K562 (cell line): ENCODE measurements around the gene FBXO8. TPM values are rescaled to one million over a fixed set of nuclear protein-coding genes. Genes with fewer than 3 reads are reported as not detected.

Experiments
- ATAC-seq: fragments of 200-7000 bp; cut with Tn5 transposase; 3 replicates; pipeline ENCODE4 v1.9.1; 2020; ENCODE audit warnings: moderate library complexity
- BruUV-seq: library from RNA; stranded (reverse); fragments of 400-500 nt; replicated peaks from 2 replicates; lab custom pipeline; 2021; lab: Mats Ljungman, UMichigan
- CTCF ChIA-PET: fragments of 300-600 bp; formaldehyde crosslinking; extraction: SDS; loops from one replicate; lab custom pipeline; 2021; ENCODE audit warnings: low intra/inter-chr PET ratio; lab: Yijun Ruan, JAX
- POLR2A ChIA-PET: fragments of 300-600, 350-650 bp; sonication (Branson Sonifier 250); formaldehyde crosslinking; extraction: SDS; loops from one replicate; lab custom pipeline; 2021; ENCODE audit warnings: antibody characterized with exemption, inconsistent platforms; lab: Yijun Ruan, JAX
- DNase-seq, 4 experiments: peaks; one replicate each; pipeline versions ENCODE4 v3.0.0 to v3.0.0-alpha.2; 2011 to 2018; ENCODE audit warnings: low spot score in 3 of 4, mixed read lengths in 3 of 4; ENCODE audit errors: extremely low read depth in 1 of 4
- FAIRE-seq: peaks from 2 replicates; lab custom pipeline; 2011; peaks lifted over from hg19 to GRCh38; lab: Jason Lieb, UNC
- H2AFZ ChIP-seq: 2 replicates; pipeline ENCODE4 v1.6.0; 2011; ENCODE audit warnings: low read depth, low read length, control low read depth, inconsistent platforms
- H3K27ac ChIP-seq: fragments of 200-600 bp; 3 replicates; pipeline ENCODE4 v1.8.0; 2011; ENCODE audit warnings: low read depth, mild to moderate bottlenecking, control low read depth, inconsistent platforms, low read length, moderate library complexity, mixed read lengths; ENCODE audit errors: extremely low read depth
- H3K27me3 ChIP-seq, 2 experiments: fragments of 300-600 bp in 1 of 2; 2 replicates in 1 of 2; 3 replicates in 1 of 2; pipeline versions ENCODE4 v1.6.0 to v1.8.0; 2011; ENCODE audit warnings: inconsistent platforms in 2 of 2, low read length in 2 of 2, mild to moderate bottlenecking in 1 of 2, mixed read lengths in 1 of 2, moderate library complexity in 1 of 2; ENCODE audit not compliant: control insufficient read depth in 2 of 2, insufficient read depth in 2 of 2
- H3K36me3 ChIP-seq: fragments of 300-600 bp; 3 replicates; pipeline ENCODE4 v1.8.0; 2011; ENCODE audit warnings: mild to moderate bottlenecking, low read length, inconsistent platforms; ENCODE audit not compliant: control insufficient read depth, insufficient read depth
- H3K4me1 ChIP-seq, 2 experiments: fragments of 200-600 bp in 1 of 2; replicated peaks in 1 of 2; 2 replicates in 1 of 2; 3 replicates in 1 of 2; pipeline versions ENCODE4 v1.5.1 to v1.8.0; 2011; ENCODE audit warnings: inconsistent platforms in 2 of 2, low read length in 2 of 2, mild to moderate bottlenecking in 1 of 2, mixed read lengths in 1 of 2, moderate library complexity in 1 of 2; ENCODE audit not compliant: control insufficient read depth in 2 of 2, insufficient read depth in 2 of 2
- H3K4me2 ChIP-seq: 2 replicates; pipeline ENCODE4 v1.6.1; 2011; ENCODE audit warnings: low read length, control low read depth, inconsistent platforms, mixed read lengths; ENCODE audit not compliant: insufficient read depth
- H3K4me3 ChIP-seq: fragments of 200-600 bp; sonication (generic), shearing (Covaris generic); 2 replicates; pipeline ENCODE4 v1.5.1; 2016; ENCODE audit warnings: control low read depth, inconsistent platforms
- H3K79me2 ChIP-seq: fragments of 200-600 bp; 3 replicates; pipeline ENCODE4 v1.8.0; 2011; ENCODE audit warnings: low read length, inconsistent platforms; ENCODE audit not compliant: control insufficient read depth, insufficient read depth
- H3K9ac ChIP-seq, 2 experiments: 2 replicates each; pipeline versions ENCODE4 v1.6.0 to v1.6.1; 2011; ENCODE audit warnings: low read depth in 2 of 2, low read length in 2 of 2, control low read depth in 1 of 2, inconsistent platforms in 1 of 2, mild to moderate bottlenecking in 1 of 2, mixed read lengths in 1 of 2; ENCODE audit not compliant: insufficient read depth in 1 of 2
- H3K9me1 ChIP-seq: one replicate; pipeline ENCODE4 v1.6.0; 2011; ENCODE audit warnings: inconsistent platforms, mild to moderate bottlenecking, low read length, moderate library complexity; ENCODE audit not compliant: control insufficient read depth, insufficient read depth
- H3K9me3 ChIP-seq: replicated peaks from 2 replicates; pipeline ENCODE4 v1.5.1; 2011; ENCODE audit warnings: low read depth, low read length, inconsistent platforms; ENCODE audit not compliant: control insufficient read depth, insufficient read depth
- H4K20me1 ChIP-seq: replicated peaks from 2 replicates; pipeline ENCODE4 v1.6.1; 2011; ENCODE audit warnings: low read length, inconsistent platforms, mixed read lengths; ENCODE audit not compliant: control insufficient read depth, insufficient read depth
- BRCA1 ChIP-seq, 2 experiments: fragments of 450-650 bp in 1 of 2; sonication (generic) in 1 of 2; formaldehyde crosslinking in 1 of 2; IDR thresholded peaks; 2 replicates each; pipeline versions ENCODE4 v1.5.0 to v1.6.1; 2017 to 2020; ENCODE audit warnings: mild to moderate bottlenecking in 1 of 2, missing genetic modification reagents in 1 of 2
- EP300 ChIP-seq: IDR thresholded peaks from 2 replicates; pipeline ENCODE4 v1.6.1; 2012; ENCODE audit warnings: low read length, improper control_type of control experiment
- ETV6 ChIP-seq, 3 experiments: fragments of 150-350 bp in 1 of 3; sonication (generic) in 1 of 3; formaldehyde crosslinking in 1 of 3; IDR thresholded peaks; 2 replicates each; pipeline versions ENCODE4 v1.6.1 to v1.8.0; 2014 to 2022; ENCODE audit warnings: borderline replicate concordance in 2 of 3, low read depth in 2 of 3, antibody characterized with exemption in 1 of 3, low read length in 1 of 3, mild to moderate bottlenecking in 1 of 3, missing genetic modification reagents in 1 of 3
- GABPA ChIP-seq: fragments of 200-800 bp; sonication (Bioruptor generic); conservative IDR thresholded peaks from 2 replicates; pipeline ENCODE4 v1.6.1; 2016; ENCODE audit warnings: low read depth, missing genetic modification characterization, missing compliant biosample characterization
- HDAC1 ChIP-seq, 2 experiments: fragments of 450-650 bp; IDR thresholded peaks; 2 replicates each; pipeline ENCODE4 v1.6.1; 2016 to 2017; ENCODE audit warnings: inconsistent platforms in 1 of 2, mild to moderate bottlenecking in 1 of 2, moderate library complexity in 1 of 2
- HOXB6 ChIP-seq: fragments of 250-450 bp; sonication (Bioruptor Pico); IDR thresholded peaks from 2 replicates; pipeline ENCODE4 v1.5.1; 2022; ENCODE audit warnings: mild to moderate bottlenecking, borderline replicate concordance
- NFYB ChIP-seq: IDR thresholded peaks from 2 replicates; pipeline ENCODE4 v1.6.1; 2011; ENCODE audit warnings: mild to moderate bottlenecking, moderate library complexity; ENCODE audit not compliant: insufficient read length; ENCODE audit errors: extremely low read depth
- NRF1 ChIP-seq, 2 experiments: fragments of 450-650 bp; IDR thresholded peaks in 1 of 2; conservative IDR thresholded peaks in 1 of 2; 2 replicates each; pipeline ENCODE4 v1.6.1; 2014; ENCODE audit warnings: mild to moderate bottlenecking in 2 of 2
- PHF8 ChIP-seq: fragments of 200-600 bp; sonication (generic); IDR thresholded peaks from 2 replicates; pipeline ENCODE4 v1.6.1; 2012; ENCODE audit warnings: mixed run types, mild to moderate bottlenecking, inconsistent platforms, low read length, moderate library complexity, borderline replicate concordance
- POLR3A ChIP-seq: IDR thresholded peaks from 2 replicates; pipeline ENCODE4 v1.6.1; 2011; ENCODE audit warnings: borderline replicate concordance, mild to moderate bottlenecking, moderate library complexity; ENCODE audit not compliant: insufficient read length, insufficient read depth; ENCODE audit errors: extremely low read depth
- RBM17 ChIP-seq: fragments of 200-400 bp; formaldehyde crosslinking; IDR thresholded peaks from 2 replicates; pipeline ENCODE4 v1.6.1; 2017; ENCODE audit warnings: low read depth, mild to moderate bottlenecking, low read length, borderline replicate concordance
- RBM34 ChIP-seq: fragments of 200-400 bp; formaldehyde crosslinking; IDR thresholded peaks from 2 replicates; pipeline ENCODE4 v1.6.1; 2018; ENCODE audit warnings: low read length, borderline replicate concordance; ENCODE audit not compliant: insufficient read depth
- SIN3A ChIP-seq, 2 experiments: fragments of 150-350 bp in 1 of 2; IDR thresholded peaks; 2 replicates each; pipeline ENCODE4 v1.6.1; 2011 to 2016; ENCODE audit warnings: borderline replicate concordance in 2 of 2, low read depth in 2 of 2, low read length in 2 of 2, mild to moderate bottlenecking in 2 of 2, moderate library complexity in 2 of 2; ENCODE audit not compliant: control insufficient read depth in 1 of 2
- SMAD4 ChIP-seq: fragments of 250-450 bp; sonication (Bioruptor Pico); conservative IDR thresholded peaks from 2 replicates; pipeline ENCODE4 v1.8.0; 2021; ENCODE audit warnings: inconsistent platforms, mild to moderate bottlenecking, moderate library complexity
- SRSF9 ChIP-seq: fragments of 200-400 bp; formaldehyde crosslinking; IDR thresholded peaks from 2 replicates; pipeline ENCODE4 v1.6.1; 2017; ENCODE audit warnings: low read depth, low read length, borderline replicate concordance
- U2AF1 ChIP-seq: fragments of 200-400 bp; formaldehyde crosslinking; optimal IDR thresholded peaks from 2 replicates; pipeline ENCODE3; 2017; ENCODE audit warnings: mild to moderate bottlenecking, low read depth, low read length, moderate library complexity
- ZFP1 ChIP-seq: fragments of 450-650 bp; formaldehyde crosslinking; IDR thresholded peaks from 2 replicates; pipeline ENCODE4 v1.4.0; 2020; ENCODE audit warnings: mild to moderate bottlenecking, mixed read lengths
- ZNF165 ChIP-seq: fragments of 250-450 bp; sonication (Bioruptor Pico); IDR thresholded peaks from 2 replicates; pipeline ENCODE4 v1.4.0; 2020; ENCODE audit warnings: borderline replicate concordance
- ZNF316 ChIP-seq: fragments of 450-650 bp; IDR thresholded peaks from 2 replicates; pipeline ENCODE4 v1.6.1; 2016
- ZNF551 ChIP-seq: fragments of 250-450 bp; sonication (Bioruptor Pico); IDR thresholded peaks from 2 replicates; pipeline ENCODE4 v1.5.0; 2021; ENCODE audit warnings: mild to moderate bottlenecking, moderate library complexity
- WGBS: fragments of 100-300 bp; shearing (Covaris generic); methylation state at CpG from one replicate; pipeline ENCODE4 v1.1.6; 2016; ENCODE audit warnings: low coverage, mixed read lengths; ENCODE audit not compliant: insufficient coverage; ENCODE audit errors: missing lambda C conversion rate; 5-methylcytosine and 5-hydroxymethylcytosine counted together
- in situ Hi-C: fragments of 300-500 bp; cut with MboI; formaldehyde crosslinking; loops from 4 replicates; pipeline ENCODE4 v1.15.0; 2018; ENCODE audit warnings: inconsistent platforms, mixed read lengths
- intact Hi-C: fragments of 100-400 bp; cut with micrococcal nuclease; formaldehyde crosslinking; loops from 2 replicates; pipeline ENCODE4 v1.14.2; 2022
- polyA plus RNA-seq, 8 experiments: library from polyadenylated mRNA; depleted of rRNA in 4 of 8; stranded (reverse) in 5 of 8; unstranded in 3 of 8; fragments of >200 nt; fragmentation: Nextera tagmentation in 2 of 8; fragmentation: Illumina TruSeq in 1 of 8; extraction: Ambion mirVana in 2 of 8; extraction: Trizol in 1 of 8; gene quantifications; 2 replicates each; pipeline versions ENCODE4 v1.2.1 to v1.2.3, GENCODE V29; 2011 to 2014; ENCODE audit warnings: inconsistent platforms in 1 of 8, missing spikeins in 1 of 8
- total RNA-seq, 7 experiments: library from RNA; depleted of rRNA in 6 of 7; stranded (reverse); fragments of >200 nt in 6 of 7; fragmentation: Illumina TruSeq in 2 of 7; extraction: Trizol in 2 of 7; gene quantifications; 2 replicates each; pipeline versions ENCODE4 v1.2.1 to v1.2.3, GENCODE V29; 2011 to 2021; ENCODE audit warnings: low replicate concordance in 1 of 7
- TF ChIP-seq, protein P1 (sequence below): fragments of 200-800 bp; sonication (Bioruptor generic); IDR thresholded peaks from 2 replicates; pipeline ENCODE4 v1.6.1; 2017; ENCODE audit warnings: missing genetic modification characterization, missing compliant biosample characterization

Gene FBXO8
- total and polyA plus RNA-seq, 9 of the 15 experiments (the other 6 are each of a cell fraction or from before 2014, with no cell fraction given) = 12.9 to 27.1 (median 14.8) TPM

DNA sequence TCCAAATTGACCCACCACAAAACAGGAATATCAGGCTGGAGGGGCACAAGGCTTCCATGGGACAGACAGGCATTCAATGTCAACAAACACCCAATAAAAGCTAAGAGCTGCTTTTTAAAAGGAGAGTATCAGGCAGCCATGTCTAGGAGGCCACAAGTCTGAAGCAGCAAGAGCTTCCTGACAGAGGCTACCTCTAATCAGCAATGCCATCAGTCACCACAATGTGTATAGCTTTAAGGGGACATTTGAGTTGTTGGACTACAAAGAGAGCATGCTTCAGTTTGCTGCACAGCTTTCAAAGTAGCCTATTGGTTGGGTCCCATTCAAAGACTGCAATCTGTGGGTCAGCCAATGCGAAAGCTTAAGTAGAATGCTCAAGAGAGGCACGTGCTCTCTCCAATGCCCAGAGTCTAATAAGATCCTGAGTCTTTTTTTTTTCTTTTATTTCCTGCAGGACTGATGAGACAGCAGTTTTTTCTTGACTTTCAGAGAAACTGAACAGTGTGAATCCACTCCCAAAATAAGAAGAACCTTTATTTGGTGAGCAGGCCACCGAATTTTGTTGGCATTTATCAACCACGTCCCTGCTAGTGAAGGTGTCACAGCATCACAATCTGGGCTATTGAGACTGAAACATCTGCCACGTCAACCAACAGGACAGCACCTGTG, 92.5 kb downstream of the FBXO8 start:
- BruUV-seq = no TSS peak
- WGBS = 56% methylated on average over 5 of the region's 5 CpGs
- in situ Hi-C loops (no loop called here), intact Hi-C loops (no loop called here)
- Histone ChIP-seq H3K79me2 (no peaks in the 10 kb centered on the region), H3K27me3 (no peaks in the 10 kb centered on the region), H3K27ac (no peak overlapping the region), H3K9me1 (no peaks in the 10 kb centered on the region), H3K9ac (no peak overlapping the region), H4K20me1 (no peaks in the 10 kb centered on the region), H2AFZ (peak overlapping the region; percentile 76), H3K4me2 (no peak overlapping the region; the same call in 1 of the 2 replicates), H3K36me3 (no peaks in the 10 kb centered on the region), H3K9me3 (no peaks in the 10 kb centered on the region), H3K4me1 (peaks cover 0 to 30% of the 10 kb centered on the region in 2 experiments; a peak in 4 of 5 replicates), H3K4me3 (no peak overlapping the region)
- peak; percentile 48 for FAIRE-seq
- peak; percentile 75 for ATAC-seq
- ChIA-PET POLR2A (interaction anchor here (0.6 to 0.9 kb wide), 2 partner anchors 11 to 345 kb away, joined by 4 read pairs; no protein-coding TSS in a partner anchor), CTCF (no interaction called here)
- peak in 2 of 4 experiments; percentile 20 to 51 for DNase-seq
- TF ChIP-seq PHF8 = no peak
- no peak for TF ChIP-seq BRCA1 (IDR thresholded peaks at IDR 0.05)
- no peak for TF ChIP-seq BRCA1 (CRISPR knock-in tag; IDR thresholded peaks at IDR 0.05)
- no peak for TF ChIP-seq ZNF551 (CRISPR knock-in tag)
- no peak for TF ChIP-seq POLR3A
- no peak for TF ChIP-seq RBM17
- no peak for TF ChIP-seq NRF1 (conservative IDR thresholded peaks at IDR 0.05 in 1 of 2, IDR thresholded peaks at IDR 0.05 in 1 of 2)
- no peak for TF ChIP-seq RBM34
- TF ChIP-seq ETV6 (IDR thresholded peaks at IDR 0.05; ENCODE audit: borderline replicate concordance in 1 of 2, low read depth in 2 of 2, low read length in 1 of 2) = no peak
- TF ChIP-seq ETV6 (CRISPR knock-in tag; IDR thresholded peaks at IDR 0.05; ENCODE audit: borderline replicate concordance) = no peak
- peak; percentile 94 for TF ChIP-seq ZNF316
- TF ChIP-seq, protein P1, sequence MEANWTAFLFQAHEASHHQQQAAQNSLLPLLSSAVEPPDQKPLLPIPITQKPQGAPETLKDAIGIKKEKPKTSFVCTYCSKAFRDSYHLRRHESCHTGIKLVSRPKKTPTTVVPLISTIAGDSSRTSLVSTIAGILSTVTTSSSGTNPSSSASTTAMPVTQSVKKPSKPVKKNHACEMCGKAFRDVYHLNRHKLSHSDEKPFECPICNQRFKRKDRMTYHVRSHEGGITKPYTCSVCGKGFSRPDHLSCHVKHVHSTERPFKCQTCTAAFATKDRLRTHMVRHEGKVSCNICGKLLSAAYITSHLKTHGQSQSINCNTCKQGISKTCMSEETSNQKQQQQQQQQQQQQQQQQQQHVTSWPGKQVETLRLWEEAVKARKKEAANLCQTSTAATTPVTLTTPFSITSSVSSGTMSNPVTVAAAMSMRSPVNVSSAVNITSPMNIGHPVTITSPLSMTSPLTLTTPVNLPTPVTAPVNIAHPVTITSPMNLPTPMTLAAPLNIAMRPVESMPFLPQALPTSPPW (CRISPR knock-in tag) = no peak
- no peak for TF ChIP-seq NFYB
- no peak for TF ChIP-seq EP300
- TF ChIP-seq ZNF165 = no peak
- no peak for TF ChIP-seq HOXB6 (CRISPR knock-in tag)
- no peak for TF ChIP-seq SMAD4 (CRISPR knock-in tag)
- TF ChIP-seq GABPA (tag) = no peak
- TF ChIP-seq HDAC1 (IDR thresholded peaks at IDR 0.05) = no peak
- no peak for TF ChIP-seq U2AF1
- no peak for TF ChIP-seq SRSF9
- no peak for TF ChIP-seq SIN3A (IDR thresholded peaks at IDR 0.05; ENCODE audit: borderline replicate concordance in 2 of 2, control insufficient read depth in 1 of 2, low read depth in 2 of 2, low read length in 2 of 2)
- no peak for TF ChIP-seq ZFP1 (CRISPR knock-in tag)
